A204.1 (cell line): Measurements from ENCODE around the gene PPIL6.

Source experiments
- FAIRE-seq: peaks from 2 replicates; lab custom pipeline; 2012; peaks lifted over from hg19 to GRCh38; lab: Jason Lieb, UNC

Gene PPIL6

DNA sequence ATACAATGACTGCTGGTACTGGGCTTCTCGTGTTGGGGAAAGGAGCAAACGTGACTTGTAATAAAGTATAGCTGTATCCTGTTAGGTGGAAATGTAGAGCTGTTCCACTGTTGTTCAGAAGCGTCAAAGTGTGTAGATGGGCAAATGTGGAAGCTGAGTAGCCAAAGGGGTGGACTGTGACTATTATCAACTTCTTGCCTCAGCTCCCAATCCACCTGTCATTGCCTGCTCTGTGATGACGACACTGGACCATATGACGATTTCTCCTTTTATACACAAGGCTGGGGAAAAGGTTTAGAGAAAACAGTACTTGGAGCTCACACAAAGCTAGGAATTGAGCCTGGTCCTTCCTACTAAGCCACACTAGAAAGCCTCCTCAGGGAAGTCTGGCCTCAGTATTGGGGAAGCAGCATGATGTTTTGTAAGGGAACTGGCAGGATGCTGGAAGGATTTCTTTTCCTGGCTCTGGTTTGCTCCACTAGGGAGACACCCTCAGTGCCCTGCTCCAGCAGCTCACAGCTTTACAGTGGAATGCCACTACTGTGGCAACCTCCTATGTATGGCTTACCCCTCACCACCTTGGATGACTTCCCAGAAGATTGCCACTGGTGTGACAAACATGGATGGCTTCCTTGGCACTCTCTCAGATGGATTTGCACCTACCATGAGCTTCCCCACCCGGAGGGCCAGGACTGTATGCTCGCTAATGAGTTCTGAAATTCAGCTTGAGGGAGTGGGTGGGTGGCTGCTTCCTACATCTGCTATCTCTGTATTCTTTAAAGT is 78.1 kb downstream of the PPIL6 start:
- FAIRE-seq: no peak

GRCh38 chr6:109360791-109361190 is 79.6 kb downstream of the PPIL6 start:
- no peak for FAIRE-seq

DNA sequence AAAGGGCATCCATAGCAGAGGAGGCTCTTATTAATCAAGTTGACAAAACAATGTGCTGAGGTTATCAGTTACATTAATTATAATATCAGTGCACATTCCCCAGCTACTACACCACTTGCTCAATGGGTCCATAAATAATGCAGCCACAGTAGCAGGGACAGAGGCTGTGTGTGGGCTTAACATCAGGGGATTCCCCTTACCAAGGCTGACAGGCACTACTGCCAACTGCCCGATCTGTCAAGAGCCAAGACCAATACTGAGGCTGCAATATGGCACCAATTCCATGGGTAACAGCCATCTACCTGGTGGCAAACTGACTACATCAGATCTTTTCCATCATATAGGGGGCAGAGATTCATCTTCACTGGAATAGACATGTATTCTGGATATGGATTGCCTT is 80.1 kb downstream of the PPIL6 start:
- no peak for FAIRE-seq

DNA sequence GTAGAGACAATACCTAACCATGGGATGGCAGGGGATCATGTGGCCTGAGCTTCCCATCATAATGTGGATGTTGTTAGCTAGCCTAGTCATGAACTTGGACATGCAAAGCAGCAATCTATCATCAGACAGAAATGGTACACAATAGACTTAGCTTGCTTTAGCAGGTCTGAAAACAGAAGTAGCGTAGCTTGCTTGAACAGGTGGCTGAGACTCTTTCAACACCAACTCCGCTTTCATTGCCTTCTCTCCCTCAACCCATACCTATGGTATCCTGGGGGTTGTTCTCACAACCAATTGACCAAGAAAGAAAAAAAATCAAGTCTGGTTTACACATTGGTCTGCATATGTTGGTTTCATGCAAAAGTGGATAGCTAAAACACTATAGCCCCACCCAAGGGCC is 81.2 kb downstream of the PPIL6 start:
- no peak for FAIRE-seq

GRCh38 chr6:109358204-109358603 is 82.2 kb downstream of the PPIL6 start:
- FAIRE-seq: no peak

DNA sequence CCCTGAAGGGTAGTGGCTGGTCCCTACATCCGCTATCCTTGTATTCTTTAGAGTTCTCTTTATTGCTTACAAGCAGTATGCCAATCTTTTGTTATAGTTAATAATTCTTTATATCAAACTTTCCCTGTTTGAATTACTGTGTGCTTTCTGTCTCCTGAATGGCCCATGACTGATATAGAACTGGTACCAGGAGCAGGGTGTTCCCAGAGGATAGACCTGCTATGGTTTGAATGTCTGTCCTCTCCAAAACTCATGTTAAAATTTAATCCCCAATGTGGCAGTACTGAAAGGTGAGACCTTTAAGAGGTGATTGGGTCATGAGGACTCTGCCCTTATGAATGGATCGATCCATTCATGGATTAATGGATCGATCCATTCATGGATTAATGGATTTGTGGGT is 84.2 kb downstream of the PPIL6 start:
- FAIRE-seq: no peak

GRCh38 chr6:109351231-109352130 is 88.9 kb downstream of the PPIL6 start:
- no peak for FAIRE-seq

DNA sequence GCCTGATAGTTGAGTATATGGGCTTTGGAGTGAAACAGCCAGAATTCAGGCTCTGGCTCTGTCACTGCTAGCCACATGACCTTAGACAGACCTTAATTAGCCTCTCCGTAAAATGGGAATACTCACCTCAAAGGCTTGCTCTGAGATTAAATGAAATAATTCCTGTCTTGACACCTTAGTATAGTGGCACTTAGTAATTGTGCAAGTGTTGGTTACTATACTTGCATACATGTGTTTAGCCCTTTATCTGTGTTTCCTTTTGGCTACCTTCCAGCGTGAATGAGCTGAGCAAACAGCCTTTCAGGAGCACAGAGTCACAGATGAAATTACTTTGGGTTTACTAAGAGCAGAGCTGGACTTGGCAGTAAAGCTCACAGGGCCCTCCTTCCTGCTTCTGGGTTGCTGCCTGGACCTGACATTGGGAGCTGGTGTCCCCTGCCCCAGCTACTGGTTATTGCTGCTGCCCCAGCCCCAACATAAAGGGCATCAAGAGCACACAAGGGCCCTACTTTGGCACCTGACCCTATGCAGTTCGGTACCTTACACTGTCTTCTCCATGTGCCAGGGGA is 90.9 kb downstream of the PPIL6 start:
- no peak for FAIRE-seq

GRCh38 chr6:109348226-109348625 is 92.2 kb downstream of the PPIL6 start:
- FAIRE-seq: no peak

GRCh38 chr6:109347779-109348178 is 92.6 kb downstream of the PPIL6 start:
- no peak for FAIRE-seq

GRCh38 chr6:109345986-109346385 is 94.4 kb downstream of the PPIL6 start:
- FAIRE-seq: no peak

DNA sequence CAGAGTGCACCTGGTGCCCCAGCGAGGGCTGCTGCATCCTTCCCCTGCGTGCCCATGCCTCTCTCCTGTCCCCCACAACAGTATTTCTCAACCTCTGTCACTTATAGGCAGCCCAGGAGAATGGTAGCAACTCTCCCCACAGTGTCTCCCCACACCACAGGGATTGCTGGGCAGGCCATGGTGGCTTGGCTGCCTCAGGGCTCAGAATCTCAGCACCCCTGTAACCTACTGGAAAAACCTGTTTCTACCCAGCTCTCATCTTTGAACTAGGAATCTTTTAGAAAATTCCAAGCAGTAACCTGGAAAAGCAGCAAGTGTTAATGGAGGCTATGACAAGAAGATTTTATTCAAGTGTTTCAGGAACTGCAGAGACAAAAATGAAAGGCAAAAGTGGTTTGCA is 96.2 kb downstream of the PPIL6 start:
- FAIRE-seq: no peak

DNA sequence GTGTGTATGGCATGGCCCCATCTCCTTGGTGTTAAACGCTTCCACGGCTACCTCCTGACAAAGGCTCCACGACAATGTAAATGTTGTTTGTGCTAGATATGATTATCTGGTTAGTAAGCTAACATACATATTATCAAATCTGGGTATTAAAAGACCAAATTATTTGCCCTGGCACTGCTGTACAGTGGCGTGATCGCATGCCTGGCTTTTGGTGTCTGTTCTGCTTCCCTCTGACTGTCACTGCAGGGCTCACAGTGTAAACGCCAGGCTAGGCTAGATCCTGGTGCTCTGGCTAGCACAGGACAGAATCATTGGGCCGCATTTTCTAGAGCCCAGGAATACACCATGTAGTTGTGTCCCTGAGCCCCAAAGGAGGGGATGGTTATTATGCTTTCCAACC is 96.9 kb downstream of the PPIL6 start:
- no peak for FAIRE-seq

- FAIRE-seq: no peak
Measured at GRCh38 chr6:109342911-109343310, 97.5 kb downstream of the PPIL6 start.

GRCh38 chr6:109342506-109342905 is 97.9 kb downstream of the PPIL6 start:
- no peak for FAIRE-seq

DNA sequence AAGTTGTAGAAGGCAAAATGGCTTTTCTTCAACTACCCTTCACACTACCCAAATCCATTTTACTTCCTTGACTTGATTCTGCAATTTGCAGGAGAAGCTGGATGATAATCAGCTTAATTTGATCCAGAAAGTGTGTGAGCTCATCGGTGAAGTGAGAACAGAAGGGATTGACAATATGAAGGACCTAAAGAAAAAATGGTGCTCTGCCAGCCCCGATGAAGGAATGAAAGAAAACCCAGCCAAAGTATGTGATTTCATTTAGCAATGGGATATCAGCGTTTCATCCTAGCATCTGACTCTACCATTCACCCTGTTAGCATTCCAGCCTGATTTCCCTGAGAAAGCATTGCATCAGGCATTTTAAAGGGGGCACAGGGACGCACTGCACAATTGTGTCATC is 99.6 kb downstream of the PPIL6 start:
- no peak for FAIRE-seq
